GM12873 (cell line): Measurements from ENCODE around the gene FEN1.

Experiments
- CTCF ChIP-seq: IDR thresholded peaks from 2 replicates; pipeline ENCODE4 v1.5.1; 2012; ENCODE audit warnings: low read depth, mild to moderate bottlenecking, moderate library complexity, low read length, control low read depth; ENCODE audit not compliant: insufficient read depth; ENCODE audit errors: missing control alignments

FEN1 gene

GRCh38 chr11:61830237-61831105, 37.8 kb downstream of the FEN1 start:
- TF ChIP-seq CTCF, result peak; percentile 7

- no peak for TF ChIP-seq CTCF
Observed at GRCh38 chr11:61832207-61832606, 39.5 kb downstream of the FEN1 start.

GRCh38 chr11:61832754-61833153, 40.0 kb downstream of the FEN1 start:
- TF ChIP-seq CTCF, result no peak

- TF ChIP-seq CTCF, result no peak
Observed at GRCh38 chr11:61833471-61833870, 40.8 kb downstream of the FEN1 start.

- peak; percentile 3 for TF ChIP-seq CTCF
Observed at GRCh38 chr11:61833926-61834277, 41.2 kb downstream of the FEN1 start.

- TF ChIP-seq CTCF, result no peak
Observed at GRCh38 chr11:61834278-61835048, 41.8 kb downstream of the FEN1 start.

- TF ChIP-seq CTCF, result no peak
Observed at GRCh38 chr11:61836193-61836592, 43.5 kb downstream of the FEN1 start.
